GM18517 (cell line): ENCODE measurements around the gene CD99.
"Not testable (repeated sequence)": the region's sequence is repeated elsewhere in the genome, so short reads cannot be mapped to it uniquely, and the experiment has no call there.

Source experiments
- ATAC-seq: cut with Tn5 transposase; IDR thresholded peaks from one replicate; pipeline ENCODE4 v1.9.1; 2021; ENCODE audit warnings: mild to moderate bottlenecking, moderate library complexity; ENCODE audit not compliant: unreplicated experiment

The CD99 gene

DNA sequence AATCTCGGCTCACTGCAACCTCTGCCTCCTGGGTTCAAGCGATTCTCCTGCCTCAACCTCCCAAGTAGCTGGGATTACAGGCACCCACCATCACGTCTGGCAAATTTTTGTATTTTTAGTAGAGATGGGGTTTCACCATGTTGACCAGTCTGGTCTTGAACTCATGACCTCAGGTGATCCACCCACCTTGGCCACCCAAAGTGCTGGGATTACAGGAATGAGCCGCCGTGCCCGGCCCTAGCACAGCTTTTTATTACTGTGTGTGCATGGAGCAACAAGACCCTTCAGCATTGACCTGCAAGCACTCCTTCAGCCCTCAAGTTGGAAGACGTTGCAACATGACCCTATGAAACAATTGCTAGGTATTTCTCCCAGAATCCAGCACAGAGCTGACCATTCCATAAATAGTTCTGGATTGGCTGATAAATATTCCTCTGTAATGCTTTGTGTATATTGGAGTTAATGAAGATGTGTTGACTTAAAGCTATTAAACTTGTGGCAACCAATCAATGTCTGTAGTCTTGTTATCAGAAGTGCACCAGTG is 15.4 kb upstream of the CD99 start:
- not testable (repeated sequence) for ATAC-seq

DNA sequence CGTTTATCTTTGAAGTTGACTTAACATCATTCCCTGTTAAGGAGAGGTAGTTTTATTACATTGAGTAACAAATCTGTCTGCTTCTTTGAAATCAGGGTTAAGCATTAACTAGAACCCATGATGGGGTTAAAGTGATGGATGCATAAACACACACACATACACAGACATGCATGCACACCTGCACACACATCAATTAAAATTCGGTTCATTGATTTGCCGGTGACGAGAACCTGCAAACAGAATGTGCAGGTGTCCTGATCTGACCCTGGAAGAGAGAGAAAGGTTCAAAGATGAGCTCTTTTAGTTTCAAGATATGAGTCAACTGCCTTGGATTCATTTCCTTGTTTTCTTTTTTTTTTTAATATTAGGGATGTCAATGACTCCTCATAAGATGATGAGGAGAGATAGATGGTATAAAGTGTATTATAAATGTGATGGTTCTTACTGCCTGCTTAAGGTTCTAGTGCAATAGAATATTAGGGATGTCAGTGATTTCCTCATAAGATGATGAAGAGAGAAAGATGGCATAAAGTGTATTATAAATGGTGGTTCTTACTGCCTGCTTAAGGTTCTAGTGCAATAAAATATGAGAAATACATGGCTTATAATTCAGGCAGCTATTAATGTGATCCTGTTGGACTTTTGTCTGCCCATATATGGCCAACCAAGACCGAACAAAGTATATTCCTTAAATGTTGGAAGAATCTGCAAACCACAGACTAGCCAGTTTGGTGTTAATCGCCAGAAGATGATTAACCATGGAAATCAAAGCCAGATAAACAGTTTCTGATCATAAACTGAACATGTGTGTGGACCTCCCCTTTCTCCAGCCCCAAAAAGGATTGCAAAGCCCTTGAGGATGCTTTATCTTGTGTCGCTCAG is 14.1 kb upstream of the CD99 start:
- ATAC-seq: no peak

DNA sequence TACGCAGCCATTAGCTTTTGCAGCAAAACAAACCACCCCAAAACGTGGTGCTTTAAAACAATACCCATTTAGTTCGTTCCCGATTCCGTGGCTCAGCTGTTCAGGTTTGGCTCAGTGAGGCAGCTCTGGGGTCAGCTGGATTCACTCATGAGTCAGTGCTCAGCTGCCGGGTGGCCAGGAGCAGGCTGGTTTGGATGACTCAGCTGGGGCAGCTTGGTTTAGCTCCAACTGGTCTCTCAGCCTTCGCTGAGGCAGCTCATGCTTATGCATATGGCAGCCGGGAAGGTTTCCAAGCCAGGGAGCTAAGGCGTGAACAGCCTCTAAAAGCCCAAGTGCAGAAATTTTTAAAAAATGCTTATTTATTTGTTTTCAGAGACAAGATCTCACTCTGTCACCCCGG is 13.3 kb upstream of the CD99 start:
- no peak for ATAC-seq

DNA sequence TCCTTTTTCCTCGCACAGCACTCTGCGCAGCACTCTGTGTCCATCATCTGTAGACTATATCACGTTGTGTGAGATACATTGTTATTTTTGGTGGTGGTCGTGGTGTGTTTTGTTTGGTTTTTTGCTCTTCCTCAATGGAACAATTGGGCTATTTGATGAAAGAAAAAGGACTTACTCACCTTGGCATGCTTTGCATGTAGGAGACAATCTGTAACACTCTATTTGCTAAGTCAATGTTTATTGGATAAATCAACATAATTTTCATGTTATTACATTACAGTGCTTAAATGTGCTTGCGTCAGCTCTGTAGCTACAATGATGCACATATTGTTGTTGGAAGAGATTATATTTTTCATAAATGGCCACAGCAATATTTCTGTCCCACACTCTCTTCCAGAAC is 12.5 kb upstream of the CD99 start:
- ATAC-seq: no peak

DNA sequence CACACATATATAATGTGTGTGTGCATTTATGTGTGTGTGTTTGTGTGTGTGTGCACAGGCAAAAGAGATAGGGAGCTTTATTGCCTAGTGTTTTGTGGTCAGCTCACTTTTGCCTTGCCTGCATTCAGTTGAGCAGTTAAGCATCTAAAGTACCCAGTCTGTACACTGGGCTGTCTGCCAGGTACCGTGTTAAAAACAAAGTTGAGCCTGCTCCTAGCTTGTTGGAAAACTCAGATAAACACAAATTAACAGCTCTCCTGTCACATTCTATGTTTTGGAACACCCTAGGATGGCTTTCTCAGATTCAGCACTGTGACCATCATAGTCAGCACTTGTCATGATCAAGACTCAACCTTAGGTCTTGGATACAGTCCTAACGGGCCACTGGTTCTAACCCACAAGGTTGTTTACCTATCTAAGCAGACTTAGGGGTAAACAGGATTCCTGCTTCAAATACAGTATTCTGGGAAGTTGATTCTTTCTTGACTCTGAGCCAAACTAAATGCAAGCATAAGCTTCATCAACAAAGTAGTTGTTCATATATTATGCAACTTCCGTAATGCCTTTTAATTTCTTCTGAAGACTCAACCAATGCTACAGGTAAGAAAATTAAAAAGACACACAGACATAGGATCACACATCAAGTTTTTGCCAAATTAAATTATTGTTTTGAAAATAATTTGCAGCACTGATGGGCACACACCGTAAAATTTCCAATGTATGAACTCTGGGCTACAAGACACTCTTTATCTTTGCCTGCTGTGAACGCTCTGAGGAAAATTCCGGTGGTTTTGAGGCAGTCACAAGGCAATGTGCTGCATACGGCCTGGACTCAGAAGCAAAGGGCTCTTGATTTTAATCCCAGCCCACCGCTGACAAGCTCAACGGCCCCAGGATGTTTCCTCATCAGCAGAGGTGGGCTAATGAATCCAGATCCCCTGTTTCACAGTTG is 11.3 kb upstream of the CD99 start:
- ATAC-seq: no peak

DNA sequence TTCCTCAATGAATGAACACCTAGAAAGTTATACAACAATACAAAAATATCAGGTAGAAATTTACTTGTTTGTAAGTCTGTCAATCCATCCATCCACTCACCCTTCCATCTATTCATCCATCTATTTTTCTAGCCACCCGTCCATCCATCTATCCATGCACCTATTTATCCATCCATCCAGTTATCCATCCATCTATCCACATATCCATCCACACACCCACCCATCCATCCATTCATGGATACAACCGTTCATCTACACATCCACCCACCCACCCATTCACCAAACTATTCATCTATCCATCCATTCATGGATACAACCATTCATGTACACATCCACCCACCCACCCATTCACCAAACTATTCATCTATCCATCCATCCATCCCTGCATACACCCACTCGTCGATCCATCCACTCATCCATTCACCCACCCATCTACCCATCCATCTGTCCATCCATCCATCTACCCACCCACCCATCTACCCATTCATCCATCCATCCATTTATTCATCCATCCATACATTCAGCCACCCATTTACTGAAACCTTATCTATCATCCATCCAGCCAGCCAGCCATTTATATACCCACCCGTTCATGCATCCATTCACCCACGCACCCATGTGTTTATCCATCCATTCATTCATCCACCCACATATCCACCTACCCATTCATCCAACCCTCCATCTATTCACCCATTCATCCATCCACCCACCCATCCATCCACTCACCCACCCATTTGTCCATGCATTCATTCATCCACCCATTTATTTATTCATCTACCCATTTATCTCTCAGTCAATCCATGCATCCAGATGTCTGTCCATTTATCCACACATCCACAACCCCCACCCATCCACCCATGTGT is 10.4 kb upstream of the CD99 start:
- ATAC-seq: no peak

DNA sequence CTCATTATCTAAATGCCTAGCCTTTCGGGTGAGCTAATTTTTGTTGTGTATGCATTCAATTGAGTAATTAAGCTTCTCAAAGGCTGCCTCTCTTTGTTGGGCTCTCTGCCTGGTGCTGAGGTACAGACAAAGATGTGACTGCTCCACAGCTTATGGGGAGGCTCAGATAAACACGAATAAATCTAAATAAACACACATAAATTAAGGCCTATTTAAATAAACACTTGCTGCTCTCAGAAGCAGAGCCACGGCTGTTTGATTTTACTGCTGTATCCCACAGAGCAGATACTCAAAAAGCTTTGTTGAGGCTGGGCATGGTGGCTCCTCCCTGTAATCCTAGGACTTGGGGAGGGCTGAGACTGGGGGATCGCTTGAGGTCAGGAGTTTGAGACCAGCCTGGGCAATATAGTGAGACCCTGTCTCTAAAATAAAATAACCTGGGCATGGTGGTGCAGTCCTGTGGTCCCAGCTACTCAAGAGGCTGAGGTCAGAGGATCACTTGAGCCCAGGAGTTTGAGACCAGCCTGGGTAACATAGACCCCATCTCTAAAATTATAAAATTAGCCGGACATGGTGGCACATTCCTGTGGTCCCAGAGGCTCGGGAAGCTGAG is 8.4 kb upstream of the CD99 start:
- no peak for ATAC-seq

DNA sequence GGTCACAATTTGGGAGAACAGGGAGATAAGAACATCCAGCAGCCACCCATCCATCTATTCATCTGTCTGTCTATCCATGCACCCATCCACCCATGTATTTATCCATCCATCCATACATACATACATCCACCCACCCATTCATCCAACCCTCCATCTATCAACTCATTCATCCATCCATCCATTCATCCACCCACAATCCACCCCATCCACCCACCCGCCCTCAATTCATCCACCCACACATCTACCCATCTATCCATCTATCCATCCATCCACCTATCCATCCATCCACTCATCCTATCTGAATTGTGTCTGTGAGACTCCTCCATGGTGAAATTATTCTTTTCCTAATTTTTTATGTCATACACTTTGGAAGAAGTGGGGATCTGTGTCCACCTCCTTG is 6.8 kb upstream of the CD99 start:
- ATAC-seq: no peak

DNA sequence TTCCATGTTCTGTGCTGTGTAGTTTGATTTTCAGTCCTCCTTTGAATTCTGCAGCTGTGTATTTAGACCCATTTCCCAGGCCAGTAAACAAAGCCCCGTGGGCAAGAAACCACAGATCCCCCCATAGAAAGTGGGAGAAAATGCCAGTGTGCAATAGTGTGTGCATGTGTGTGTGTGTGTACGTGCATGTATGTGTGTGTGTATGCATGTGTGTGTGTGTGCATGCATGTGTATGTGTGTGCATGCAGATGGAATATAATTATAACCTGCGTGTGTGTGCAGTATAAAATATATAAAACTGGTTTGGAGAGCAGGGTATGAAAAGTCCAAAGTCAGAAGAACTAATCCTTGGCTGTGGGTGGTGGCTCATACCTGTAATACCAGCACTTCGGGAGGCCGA is 5.2 kb upstream of the CD99 start:
- ATAC-seq: no peak

DNA sequence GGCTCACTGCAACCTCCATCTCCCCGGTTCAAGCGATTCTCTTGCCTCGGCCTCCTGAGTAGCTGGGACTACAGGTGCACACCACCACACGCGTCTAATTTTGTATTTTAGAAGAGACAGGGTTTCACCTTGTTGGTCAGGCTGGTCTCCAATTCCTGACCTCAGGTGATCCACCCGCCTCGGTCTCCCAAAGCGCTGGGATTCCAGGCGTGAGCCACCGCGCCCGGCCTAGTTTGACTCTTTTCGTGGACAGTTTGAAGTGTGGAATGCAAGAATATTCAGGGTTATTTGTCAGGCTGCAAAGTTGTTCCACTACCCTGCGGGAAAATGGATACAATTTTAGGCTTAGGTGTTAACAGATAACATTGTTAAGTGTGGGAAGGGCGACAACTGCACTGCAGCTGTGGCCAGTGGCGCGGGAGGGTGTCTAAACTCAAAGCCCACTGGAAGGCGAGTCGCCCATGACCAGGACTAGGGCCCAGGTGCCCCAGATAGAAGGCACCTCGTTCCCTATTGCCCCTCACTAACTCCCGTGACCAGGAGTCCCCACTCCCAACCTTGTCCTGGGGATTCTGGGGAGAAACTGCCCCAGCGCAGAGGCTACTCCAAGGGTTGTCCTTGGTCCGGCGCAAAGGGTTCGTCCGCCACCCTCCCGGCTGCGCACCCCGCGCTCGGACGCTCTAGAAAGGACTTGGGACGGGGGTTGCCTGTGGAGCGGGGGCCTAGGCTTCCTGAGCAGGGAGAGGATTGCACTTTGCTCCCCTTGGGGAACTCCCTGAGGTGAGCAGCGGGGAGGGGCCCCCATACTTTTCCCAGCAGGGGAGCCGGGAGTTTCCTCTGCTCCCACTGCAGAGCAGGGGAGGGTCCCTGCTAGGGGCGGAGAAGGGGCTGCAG is 1.1 kb upstream of the CD99 start:
- ATAC-seq: no peak

DNA sequence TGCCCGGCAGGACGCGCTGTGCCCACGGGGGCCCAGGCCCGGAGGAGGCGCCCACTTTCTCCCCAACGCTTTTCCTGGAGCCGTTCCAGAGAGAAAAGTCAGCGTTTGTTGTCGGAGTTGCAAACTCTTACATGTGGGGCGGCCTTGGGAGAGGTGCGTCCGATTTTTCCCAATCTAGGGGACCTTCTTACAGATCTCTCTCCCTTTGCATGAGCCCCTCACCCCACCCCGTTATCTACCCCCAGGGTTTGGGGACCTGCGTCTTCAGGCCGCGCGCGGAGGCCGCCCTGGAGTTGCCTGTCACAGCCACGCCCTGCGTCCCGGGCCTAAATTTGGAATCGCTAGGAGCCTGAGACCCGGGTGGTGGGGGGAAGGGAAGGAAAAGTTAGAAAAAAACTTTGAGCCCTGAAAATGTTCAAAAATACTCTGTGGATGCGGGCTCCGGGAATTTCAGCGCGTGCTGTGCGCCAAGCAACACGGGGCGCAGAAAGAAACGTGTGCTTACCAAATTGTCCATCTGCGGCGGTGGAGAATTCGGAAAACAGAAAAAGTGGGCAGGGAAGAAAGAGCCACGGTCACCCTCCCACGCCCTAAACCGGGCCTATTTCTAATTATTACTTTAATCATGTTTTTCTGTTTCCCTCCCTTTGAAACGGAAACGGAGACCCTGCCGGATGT is 587 bp downstream of the CD99 start:
- no peak for ATAC-seq

DNA sequence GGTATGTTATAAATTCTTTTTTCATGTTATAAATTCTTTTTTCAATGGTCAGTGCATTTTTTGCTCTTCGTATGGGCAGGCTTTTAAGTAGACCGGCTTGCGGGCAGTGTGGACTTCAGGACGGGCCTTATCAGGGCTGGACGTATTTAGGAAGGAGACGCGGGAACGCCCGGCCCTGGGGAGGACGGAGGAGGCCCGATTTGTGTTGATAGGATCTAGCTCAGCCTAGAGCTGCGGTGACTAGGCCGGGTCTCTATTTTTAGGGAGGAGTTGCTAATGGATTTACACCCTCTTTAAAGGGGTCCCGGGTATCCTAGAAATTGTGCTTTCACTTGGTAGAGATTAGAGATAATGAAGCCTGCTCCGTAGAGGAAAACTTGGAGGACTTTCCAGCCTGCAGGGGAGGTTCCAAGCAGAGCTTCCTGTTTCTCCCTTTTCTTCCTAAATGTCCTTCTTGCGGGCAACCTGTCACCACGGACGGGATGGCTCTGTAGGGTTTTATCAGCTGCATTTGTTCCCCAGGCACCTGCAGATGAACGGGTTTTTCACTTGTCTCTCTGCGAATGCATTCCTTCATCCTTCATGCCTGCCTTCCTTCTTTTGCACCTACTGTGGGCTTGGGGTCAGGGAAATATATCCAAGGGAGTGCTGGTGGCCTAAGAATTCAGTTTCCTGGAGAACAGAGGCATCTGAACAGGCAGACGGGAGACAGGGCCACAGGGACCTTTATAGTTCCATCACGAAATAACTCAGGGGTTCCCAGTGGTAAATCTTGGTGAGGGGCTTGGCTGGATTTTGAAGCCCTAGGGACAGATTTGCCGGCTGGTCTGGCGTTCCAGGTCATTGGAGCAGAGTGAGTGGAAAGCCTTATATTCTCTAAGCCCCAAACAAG is 1.4 kb downstream of the CD99 start:
- no peak for ATAC-seq

DNA sequence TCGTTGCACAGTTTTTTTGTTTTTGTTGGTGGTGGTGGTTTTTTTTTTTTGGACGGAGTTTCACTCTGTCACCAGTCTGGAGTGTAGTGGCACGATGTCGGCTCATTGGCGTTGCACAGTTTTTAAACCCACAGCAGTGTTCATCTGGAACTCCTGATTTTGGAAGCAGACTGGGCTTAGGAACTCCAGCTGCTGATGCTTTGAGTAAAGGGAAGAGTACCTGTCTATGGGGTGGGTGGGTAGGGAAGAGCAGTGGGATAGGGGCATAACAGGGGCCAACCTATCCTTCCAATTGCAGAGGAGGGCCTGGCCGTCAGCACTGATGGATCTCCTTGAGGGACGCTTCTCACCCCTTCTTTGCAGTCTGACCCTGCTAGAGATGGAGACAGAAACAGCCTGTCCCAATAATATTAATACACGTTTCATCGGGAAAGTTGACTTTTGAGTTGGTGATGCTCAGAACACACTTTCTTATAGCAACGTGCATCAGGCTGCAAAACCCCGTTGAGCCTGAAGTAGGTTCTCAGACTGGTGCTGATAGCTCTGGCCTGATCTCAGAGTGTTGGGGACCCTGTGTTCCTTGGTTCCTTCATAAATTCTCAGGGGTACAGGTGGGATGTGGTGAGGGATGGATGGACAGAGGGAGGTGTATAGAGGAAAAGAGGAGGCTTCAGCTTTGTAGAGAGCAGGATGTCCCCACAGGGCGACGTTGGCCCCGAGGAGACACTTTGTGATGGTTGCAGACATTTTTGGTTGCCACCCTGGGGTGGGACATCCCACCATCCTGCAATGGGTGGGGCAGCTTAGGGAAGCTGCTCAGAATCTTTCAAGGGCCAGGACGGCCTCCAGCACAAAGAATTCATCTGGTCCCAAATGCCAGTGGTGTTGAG is 2.3 kb downstream of the CD99 start:
- no peak for ATAC-seq

DNA sequence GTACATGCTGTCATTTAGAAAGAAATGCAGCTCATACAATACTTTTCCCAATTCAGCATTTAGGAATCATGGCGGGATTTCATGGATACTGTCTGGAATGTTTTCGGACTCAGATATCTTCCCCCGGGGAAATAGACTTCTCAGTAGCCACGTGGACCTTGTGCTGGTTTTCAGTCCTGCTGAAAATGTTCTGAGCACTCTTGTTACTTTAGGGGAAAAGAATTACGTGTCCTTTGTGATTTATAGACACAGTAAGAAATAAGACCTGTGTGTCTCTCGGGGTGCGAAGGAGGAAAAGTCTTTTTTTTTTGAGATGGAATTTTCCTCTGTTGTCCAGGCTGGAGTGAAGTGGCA is 3.8 kb downstream of the CD99 start:
- no peak for ATAC-seq

DNA sequence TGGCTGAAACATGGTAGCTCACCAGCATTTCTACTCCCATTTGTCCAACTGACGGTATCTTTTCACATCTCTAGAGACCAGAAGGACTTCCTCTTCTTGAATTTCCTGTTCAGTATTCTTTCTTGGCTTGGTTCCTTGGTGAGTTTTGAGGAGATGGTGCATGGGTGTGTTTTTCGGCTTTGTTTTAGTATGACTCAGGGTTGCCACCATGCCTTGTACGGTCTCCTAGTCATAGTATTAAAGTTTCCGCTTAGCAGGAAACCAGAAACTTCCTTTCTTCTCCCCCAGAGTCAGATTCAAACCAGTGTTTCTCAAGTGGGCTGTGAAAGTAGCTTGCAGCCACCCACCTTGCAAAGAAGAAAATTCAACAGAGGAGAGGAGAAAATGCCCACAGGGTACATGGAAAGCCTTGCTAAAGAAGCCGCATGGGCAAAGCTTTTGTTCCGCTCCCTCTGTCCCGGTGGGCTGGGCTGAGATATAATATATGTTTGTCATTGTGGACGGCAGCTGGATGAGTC is 5.7 kb downstream of the CD99 start:
- peak; percentile 97 for ATAC-seq

DNA sequence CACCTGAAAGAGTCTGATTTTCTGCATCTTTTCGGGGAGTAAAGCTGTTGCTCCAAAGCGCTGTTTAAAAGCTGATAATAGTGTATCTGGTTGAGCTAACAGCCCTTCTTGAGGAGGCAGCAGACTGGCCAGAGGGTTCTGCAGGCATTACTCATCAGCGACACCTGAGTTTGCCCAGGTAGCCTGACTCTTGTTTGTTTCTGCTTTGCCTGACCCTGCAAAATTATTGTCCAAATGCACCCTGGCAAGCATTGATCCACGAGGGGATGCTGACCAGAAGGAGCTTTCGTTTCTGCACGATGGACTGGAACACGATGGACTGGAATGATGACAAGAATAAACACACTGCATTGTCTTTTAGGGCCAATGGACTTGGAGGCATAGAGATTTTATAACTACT is 6.2 kb downstream of the CD99 start:
- no peak for ATAC-seq
